LNCAP (cell line): ENCODE results near the gene GRIK4.

ENCODE experiments used
- TF ChIP-seq, protein P1 (sequence below): fragments of 450-650 bp; IDR thresholded peaks from 2 replicates; pipeline ENCODE4 v1.5.1; 2017; ENCODE audit warnings: mild to moderate bottlenecking

GRIK4 gene

GRCh38 chr11:120482149-120482548, 29.4 kb upstream of the GRIK4 start:
- TF ChIP-seq, protein P1, sequence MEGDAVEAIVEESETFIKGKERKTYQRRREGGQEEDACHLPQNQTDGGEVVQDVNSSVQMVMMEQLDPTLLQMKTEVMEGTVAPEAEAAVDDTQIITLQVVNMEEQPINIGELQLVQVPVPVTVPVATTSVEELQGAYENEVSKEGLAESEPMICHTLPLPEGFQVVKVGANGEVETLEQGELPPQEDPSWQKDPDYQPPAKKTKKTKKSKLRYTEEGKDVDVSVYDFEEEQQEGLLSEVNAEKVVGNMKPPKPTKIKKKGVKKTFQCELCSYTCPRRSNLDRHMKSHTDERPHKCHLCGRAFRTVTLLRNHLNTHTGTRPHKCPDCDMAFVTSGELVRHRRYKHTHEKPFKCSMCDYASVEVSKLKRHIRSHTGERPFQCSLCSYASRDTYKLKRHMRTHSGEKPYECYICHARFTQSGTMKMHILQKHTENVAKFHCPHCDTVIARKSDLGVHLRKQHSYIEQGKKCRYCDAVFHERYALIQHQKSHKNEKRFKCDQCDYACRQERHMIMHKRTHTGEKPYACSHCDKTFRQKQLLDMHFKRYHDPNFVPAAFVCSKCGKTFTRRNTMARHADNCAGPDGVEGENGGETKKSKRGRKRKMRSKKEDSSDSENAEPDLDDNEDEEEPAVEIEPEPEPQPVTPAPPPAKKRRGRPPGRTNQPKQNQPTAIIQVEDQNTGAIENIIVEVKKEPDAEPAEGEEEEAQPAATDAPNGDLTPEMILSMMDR: no peak

- TF ChIP-seq, protein P1: no peak
Measured at GRCh38 chr11:120484722-120485121, 26.8 kb upstream of the GRIK4 start.

GRCh38 chr11:120486138-120486537, 25.4 kb upstream of the GRIK4 start:
- TF ChIP-seq, protein P1: no peak

GRCh38 chr11:120489799-120490198, 21.7 kb upstream of the GRIK4 start:
- TF ChIP-seq, protein P1: no peak

DNA sequence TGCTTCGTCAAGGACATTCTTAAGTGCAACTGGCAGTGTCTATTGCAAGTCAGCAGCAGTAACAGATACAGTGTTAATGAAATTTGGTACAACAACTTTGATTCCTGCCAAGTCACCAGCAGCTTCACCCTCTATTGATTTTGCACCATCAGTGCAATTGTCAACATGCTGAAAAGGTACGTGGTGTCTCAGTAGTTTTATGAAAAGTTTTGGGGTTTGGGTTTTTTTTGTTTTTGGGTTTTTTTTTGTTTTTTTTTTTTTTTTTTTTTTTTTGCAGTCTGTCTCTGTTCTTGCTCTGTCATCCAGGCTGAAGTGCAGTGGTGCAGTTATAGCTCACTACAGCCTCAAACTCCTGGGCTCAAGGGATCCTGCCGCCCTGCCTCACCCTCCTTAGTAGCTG, 19.1 kb upstream of the GRIK4 start:
- TF ChIP-seq, protein P1: no peak

DNA sequence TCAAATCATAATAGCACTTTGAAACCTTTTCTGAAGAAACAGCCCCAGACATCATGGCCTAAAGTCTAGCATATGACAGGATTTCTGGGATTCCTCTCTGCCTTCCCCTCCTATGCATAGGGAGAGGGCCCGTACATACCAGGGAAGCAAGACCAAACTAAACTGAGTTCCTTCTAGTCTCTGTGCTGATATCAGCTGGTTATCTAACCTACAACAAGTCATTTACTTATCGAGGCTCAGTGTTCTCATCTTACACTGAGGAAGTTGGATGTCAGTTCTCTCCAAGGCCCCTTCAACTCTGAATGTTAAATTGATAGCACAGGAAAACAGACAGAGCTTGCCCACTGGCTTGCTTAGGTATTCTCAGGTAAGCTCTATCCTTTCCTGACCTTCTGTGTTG, 17.0 kb upstream of the GRIK4 start:
- TF ChIP-seq, protein P1: no peak

DNA sequence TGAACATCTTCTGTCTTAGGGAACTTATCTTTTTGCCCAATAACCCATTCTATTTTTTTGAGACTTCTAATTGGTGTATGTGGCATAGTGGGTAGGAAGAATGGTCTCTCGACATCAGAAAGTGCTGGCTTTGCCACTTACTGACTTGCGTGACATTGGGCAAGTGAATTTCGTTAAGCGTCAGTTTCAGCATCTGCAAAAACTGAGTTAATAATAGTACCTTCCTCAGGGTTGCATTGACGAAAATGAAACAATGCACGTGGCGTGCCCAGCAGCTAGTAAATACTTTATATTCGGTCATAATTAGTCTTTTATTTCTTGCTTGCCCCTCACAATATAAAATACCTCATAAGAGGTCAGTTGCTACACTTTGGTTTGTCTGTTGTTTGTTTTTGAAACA, 12.5 kb upstream of the GRIK4 start:
- TF ChIP-seq, protein P1: no peak

GRCh38 chr11:120499859-120500258, 11.7 kb upstream of the GRIK4 start:
- TF ChIP-seq, protein P1: no peak
